ENCODE data around the gene DYNLRB2. TPM values are rescaled to one million over a fixed set of nuclear protein-coding genes. Genes with fewer than 3 reads are reported as not detected.

DYNLRB2 gene
- total and polyA plus RNA-seq, 7 donors: 0.22 to 0.27 TPM; not detected in 5

GRCh38 chr16:80596507-80597207, 55.9 kb downstream of the DYNLRB2 start:
- ATAC-seq: no peak
- Histone ChIP-seq H3K4me1 (no peaks in the 10 kb centered on the region), H3K36me3 (ENCODE audit: insufficient read depth in 1 of 2, low read depth in 1 of 2) (no peaks in the 10 kb centered on the region), H3K27me3 (ENCODE audit: insufficient read depth in 3 of 3, low read length in 2 of 3) (no peaks in the 10 kb centered on the region), H3K27ac (no peak overlapping the region), H3K4me3 (no peak overlapping the region), H3K9me3 (no peaks in the 10 kb centered on the region)
- WGBS, 3 donors: 80 to 89% (median 84%) methylated on average over 7 of the region's 7 CpGs
- intact Hi-C loops (cut with DNase I): no loop called here
- DNase-seq: no peak
- no peak for TF ChIP-seq CTCF (IDR thresholded peaks at IDR 0.05)

GRCh38 chr16:80599466-80599865, 58.7 kb downstream of the DYNLRB2 start:
- no peaks in the 10 kb centered on the region for H3K27me3 ChIP-seq (ENCODE audit: insufficient read depth in 3 of 3, low read length in 2 of 3)
- no peaks in the 10 kb centered on the region for H3K4me1 ChIP-seq
- no peak overlapping the region for H3K27ac ChIP-seq
- DNase-seq (no peak), ATAC-seq (no peak)
- intact Hi-C loops (cut with DNase I): no loop called here
- TF ChIP-seq CTCF (IDR thresholded peaks at IDR 0.05): no peak
- H3K36me3 ChIP-seq (ENCODE audit: insufficient read depth in 1 of 2, low read depth in 1 of 2): no peaks in the 10 kb centered on the region
- WGBS, 3 donors: 72 to 88% (median 87%) methylated on average over 3 of the region's 3 CpGs
- no peaks in the 10 kb centered on the region for H3K9me3 ChIP-seq
- H3K4me3 ChIP-seq: no peak overlapping the region
